Ovary (tissue), 9 donors: ENCODE measurements around the gene TTC9. TPM values are rescaled to one million over a fixed set of nuclear protein-coding genes. Genes with fewer than 3 reads are reported as not detected.
"Not testable (repeated sequence)": the region's sequence is repeated elsewhere in the genome, so short reads cannot be mapped to it uniquely, and the experiment has no call there.

Experiments
- DNase-seq, 5 donors: peaks; one replicate each; pipeline ENCODE4 v3.0.0-alpha.2; 2019 to 2020
- H3K27ac ChIP-seq, 2 donors: fragments of 200-600 bp; one replicate each; pipeline versions ENCODE4 v1.5.1 to v1.8.0; 2019 to 2022
- H3K27me3 ChIP-seq: fragments of 200-600 bp; one replicate; pipeline ENCODE4 v1.8.0; 2022
- H3K36me3 ChIP-seq: fragments of 200-600 bp; sonication (generic); one replicate; pipeline ENCODE4 v1.5.1; 2019
- H3K4me1 ChIP-seq: one replicate; pipeline ENCODE4 v1.8.1; 2013; ENCODE audit warnings: mild to moderate bottlenecking, moderate library complexity; ENCODE audit not compliant: insufficient read depth
- H3K4me3 ChIP-seq: fragments of 200-600 bp; sonication (generic); one replicate; pipeline ENCODE4 v1.5.1; 2017
- H3K9me3 ChIP-seq, 2 donors: fragments of 200-600 bp in 1 of 2; sonication (generic) in 1 of 2; one replicate each; pipeline versions ENCODE4 v1.5.1 to v1.8.1; 2013 to 2019; ENCODE audit warnings: mild to moderate bottlenecking in 1 of 2, moderate library complexity in 1 of 2
- EP300 ChIP-seq: sonication (generic); formaldehyde crosslinking; IDR thresholded peaks from one replicate; pipeline ENCODE4 v1.6.1; 2017; ENCODE audit warnings: antibody characterized with exemption
- POLR2A ChIP-seq: fragments of 450-650 bp; IDR thresholded peaks from one replicate; pipeline ENCODE4 v1.6.1; 2017; ENCODE audit warnings: antibody characterized with exemption, mild to moderate bottlenecking, moderate library complexity
- WGBS, 3 donors: extraction: QIAGEN DNeasy Blood & Tissue Kit in 1 of 3; methylation state at CpG; one replicate each; pipeline versions ENCODE4 v1.1.5 to v1.1.7; 2013 to 2017; 5-methylcytosine and 5-hydroxymethylcytosine counted together
- intact Hi-C, 4 donors: fragments of 100-400 bp; cut with DNase I; formaldehyde crosslinking; loops; one replicate each; pipeline versions ENCODE4 v1.11.0 to v1.15.1; 2022 to 2023
- polyA plus RNA-seq, 2 donors: library from polyadenylated mRNA; stranded (reverse); fragments of 200-250 nt in 1 of 2; fragments of 350-450 nt in 1 of 2; fragmentation: Illumina TruSeq in 1 of 2; extraction: RNeasy Lipid Tissue Mini Kit (QIAGEN cat#74804) in 1 of 2; gene quantifications; one replicate each; pipeline ENCODE4 v1.2.3, GENCODE V29; 2013 to 2014
- total RNA-seq, 7 donors: library from RNA; depleted of rRNA in 2 of 7; stranded (reverse); fragments of >200 nt in 2 of 7; fragmentation: NEBNext Ultra II Directional in 3 of 7; extraction: Animal tissue kit (Norgen Biotek cat#: 25700) in 3 of 7; gene quantifications; one replicate each; pipeline versions ENCODE4 v1.1.0 to v1.2.4, GENCODE V29; 2016 to 2023
- TF ChIP-seq, protein P1 (sequence below), 3 donors: fragments of 450-650 bp in 2 of 3; fragments of 200-600 bp in 1 of 3; IDR thresholded peaks; one replicate each; pipeline versions ENCODE4 v1.5.1 to v1.8.0; 2016 to 2022; ENCODE audit warnings: antibody characterized with exemption in 3 of 3, mild to moderate bottlenecking in 1 of 3
- donor health status: DM: no; HTN: no; CAD: no; lungs with moderate emphysema.
- donor health status: DM: no; HTN: no; CAD: no.
- donor health status: Bipolar disorder and iron deficiency.
- donor health status: DM: yes; HTN: yes; CAD: no.
- donor health status: DM: no; HTN: no; CAD: no.
- donor health status: DM: yes; HTN: yes; CAD: no.

TTC9 gene
- total and polyA plus RNA-seq, 9 donors = 0.05 to 7.1 (median 0.64) TPM

- H3K9me3 ChIP-seq = no peaks in the 10 kb centered on the region
- H3K27ac ChIP-seq = no peak overlapping the region
- TF ChIP-seq EP300 (no peak), POLR2A (no peak)
- TF ChIP-seq, protein P1, sequence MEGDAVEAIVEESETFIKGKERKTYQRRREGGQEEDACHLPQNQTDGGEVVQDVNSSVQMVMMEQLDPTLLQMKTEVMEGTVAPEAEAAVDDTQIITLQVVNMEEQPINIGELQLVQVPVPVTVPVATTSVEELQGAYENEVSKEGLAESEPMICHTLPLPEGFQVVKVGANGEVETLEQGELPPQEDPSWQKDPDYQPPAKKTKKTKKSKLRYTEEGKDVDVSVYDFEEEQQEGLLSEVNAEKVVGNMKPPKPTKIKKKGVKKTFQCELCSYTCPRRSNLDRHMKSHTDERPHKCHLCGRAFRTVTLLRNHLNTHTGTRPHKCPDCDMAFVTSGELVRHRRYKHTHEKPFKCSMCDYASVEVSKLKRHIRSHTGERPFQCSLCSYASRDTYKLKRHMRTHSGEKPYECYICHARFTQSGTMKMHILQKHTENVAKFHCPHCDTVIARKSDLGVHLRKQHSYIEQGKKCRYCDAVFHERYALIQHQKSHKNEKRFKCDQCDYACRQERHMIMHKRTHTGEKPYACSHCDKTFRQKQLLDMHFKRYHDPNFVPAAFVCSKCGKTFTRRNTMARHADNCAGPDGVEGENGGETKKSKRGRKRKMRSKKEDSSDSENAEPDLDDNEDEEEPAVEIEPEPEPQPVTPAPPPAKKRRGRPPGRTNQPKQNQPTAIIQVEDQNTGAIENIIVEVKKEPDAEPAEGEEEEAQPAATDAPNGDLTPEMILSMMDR (IDR thresholded peaks at IDR 0.05) = no peak
- H3K4me1 ChIP-seq = no peaks in the 10 kb centered on the region
- intact Hi-C loops = no loop called here
- H3K4me3 ChIP-seq = no peak overlapping the region
- H3K27me3 ChIP-seq = no peaks in the 10 kb centered on the region
- no peaks in the 10 kb centered on the region for H3K36me3 ChIP-seq
- 67 to 75% (median 73%) methylated on average over 3 of the region's 3 CpGs for WGBS, 3 donors
- DNase-seq = no peak
Observed at GRCh38 chr14:70702161-70702560, 60.4 kb downstream of the TTC9 start.

- H3K27ac ChIP-seq, H3K27me3 ChIP-seq, H3K36me3 ChIP-seq, H3K4me3 ChIP-seq, DNase-seq, intact Hi-C loops, H3K9me3 ChIP-seq, H3K4me1 ChIP-seq: not testable (repeated sequence)
- WGBS, 3 donors = 79 to 93% (median 90%) methylated on average over 1 of the region's 1 CpG
Observed at GRCh38 chr14:70703621-70704168, 62.0 kb downstream of the TTC9 start.

GRCh38 chr14:70704960-70705359, 63.2 kb downstream of the TTC9 start:
- intact Hi-C loops = no loop called here
- no peaks in the 10 kb centered on the region for H3K27me3 ChIP-seq
- DNase-seq = no peak
- no peaks in the 10 kb centered on the region for H3K4me1 ChIP-seq
- H3K9me3 ChIP-seq = no peaks in the 10 kb centered on the region
- H3K27ac ChIP-seq = no peak overlapping the region
- H3K4me3 ChIP-seq = no peak overlapping the region
- no peak for TF ChIP-seq EP300
- TF ChIP-seq, protein P1 (IDR thresholded peaks at IDR 0.05) = no peak
- no peak for TF ChIP-seq POLR2A
- H3K36me3 ChIP-seq = no peaks in the 10 kb centered on the region
- WGBS, 3 donors = 82 to 92% (median 86%) methylated on average over 1 of the region's 1 CpG

GRCh38 chr14:70706177-70706576, 64.5 kb downstream of the TTC9 start:
- H3K9me3 ChIP-seq = no peaks in the 10 kb centered on the region
- intact Hi-C loops = no loop called here
- no peaks in the 10 kb centered on the region for H3K27me3 ChIP-seq
- TF ChIP-seq, protein P1 (IDR thresholded peaks at IDR 0.05) = no peak
- TF ChIP-seq EP300 = no peak
- TF ChIP-seq POLR2A = no peak
- no peak overlapping the region for H3K27ac ChIP-seq
- DNase-seq = no peak
- H3K36me3 ChIP-seq = no peaks in the 10 kb centered on the region
- H3K4me3 ChIP-seq = no peak overlapping the region
- H3K4me1 ChIP-seq = no peaks in the 10 kb centered on the region

DNA sequence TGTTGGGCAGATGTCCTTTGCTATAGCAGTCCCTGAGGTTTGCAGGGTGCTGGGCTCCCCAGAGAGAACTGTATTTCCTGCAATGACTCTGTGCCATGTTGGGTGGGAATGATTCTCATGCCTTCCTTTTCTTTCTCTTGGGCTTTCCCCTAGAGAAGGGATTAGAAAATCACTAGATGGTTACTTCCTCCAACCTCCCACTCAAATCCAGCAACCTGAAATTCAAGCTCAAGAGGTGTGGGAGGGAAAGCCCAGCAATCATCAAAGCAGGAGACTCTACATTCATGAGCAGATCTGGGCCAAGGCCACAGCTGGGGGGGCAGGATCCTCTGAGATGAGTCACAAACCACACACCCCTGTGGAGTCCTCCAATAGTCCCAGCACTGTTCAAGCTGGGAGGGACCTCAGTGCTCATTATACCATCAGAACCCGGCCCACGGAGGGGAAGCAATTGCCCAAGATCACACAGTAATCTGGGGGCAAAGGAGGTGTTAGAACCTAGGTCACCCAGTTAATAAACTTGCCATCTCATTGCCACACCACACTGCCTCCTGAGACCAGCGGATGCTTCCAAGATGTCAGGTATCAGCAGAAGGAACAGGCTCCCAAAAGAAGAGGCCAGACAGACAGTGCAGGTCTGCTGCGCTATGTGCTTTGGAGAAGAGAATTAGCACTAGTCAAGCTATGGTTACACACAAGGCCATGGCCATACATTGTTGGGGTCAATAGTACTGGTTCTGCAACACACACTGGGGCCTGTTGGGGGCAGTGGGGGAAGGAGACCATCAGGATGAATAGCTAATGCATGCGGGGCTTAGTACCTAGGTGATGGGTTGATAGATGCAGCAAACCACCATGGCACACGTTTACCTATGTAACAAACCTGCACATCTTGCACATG, 65.7 kb downstream of the TTC9 start:
- intact Hi-C loops = no loop called here
- no peaks in the 10 kb centered on the region for H3K36me3 ChIP-seq
- no peaks in the 10 kb centered on the region for H3K9me3 ChIP-seq
- no peak overlapping the region for H3K27ac ChIP-seq
- no peak overlapping the region for H3K4me3 ChIP-seq
- H3K27me3 ChIP-seq = no peaks in the 10 kb centered on the region
- DNase-seq = peak in 2 of 5 donors; percentile 26 to 40
- H3K4me1 ChIP-seq = no peaks in the 10 kb centered on the region
- WGBS, 3 donors = 61 to 67% (median 64%) methylated on average over 6 of the region's 6 CpGs
- TF ChIP-seq POLR2A = no peak
- TF ChIP-seq EP300 = no peak
- TF ChIP-seq, protein P1 (IDR thresholded peaks at IDR 0.05) = no peak
